ENCODE measurements around the gene PHACTR3.

DNA sequence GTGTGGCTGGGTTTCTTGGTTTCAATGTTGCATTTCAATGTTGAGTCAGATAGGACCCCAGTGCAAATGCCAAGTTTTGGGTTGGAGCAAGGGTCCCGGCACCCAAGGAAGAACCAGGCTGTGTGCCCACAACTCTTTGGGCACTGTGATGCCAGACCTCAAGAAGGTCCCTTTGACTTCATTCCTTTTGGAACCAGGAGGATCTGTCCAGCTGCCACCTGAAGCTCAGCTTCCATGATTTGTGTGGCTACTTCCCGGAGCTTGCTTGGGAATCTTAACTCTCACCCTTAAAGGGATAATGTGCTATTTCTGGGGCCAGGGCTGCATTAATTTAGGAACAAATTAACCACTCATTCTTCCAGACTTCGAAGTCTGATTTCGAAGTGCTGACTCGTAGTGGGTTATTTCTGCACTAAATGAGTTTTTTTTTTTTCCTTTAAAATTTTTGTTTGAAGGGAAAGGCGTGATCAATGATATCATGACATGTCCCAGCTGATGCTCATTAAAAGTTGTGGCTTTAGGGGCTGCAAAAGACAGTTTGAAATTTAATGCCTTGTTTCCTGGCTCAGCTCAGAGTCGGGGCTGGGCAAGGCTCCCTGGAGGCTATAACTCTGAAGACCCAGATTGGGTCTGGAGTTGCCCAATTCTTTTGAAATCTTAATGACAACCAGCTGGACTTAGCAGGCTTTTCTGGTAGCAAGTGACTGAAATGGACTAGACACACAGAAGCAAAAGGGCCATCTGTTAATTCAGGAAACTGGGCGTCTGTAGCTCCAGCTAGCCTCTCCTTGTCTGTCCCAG is 24.0 kb upstream of the PHACTR3 start:
- TF ChIP-seq, protein P1, sequence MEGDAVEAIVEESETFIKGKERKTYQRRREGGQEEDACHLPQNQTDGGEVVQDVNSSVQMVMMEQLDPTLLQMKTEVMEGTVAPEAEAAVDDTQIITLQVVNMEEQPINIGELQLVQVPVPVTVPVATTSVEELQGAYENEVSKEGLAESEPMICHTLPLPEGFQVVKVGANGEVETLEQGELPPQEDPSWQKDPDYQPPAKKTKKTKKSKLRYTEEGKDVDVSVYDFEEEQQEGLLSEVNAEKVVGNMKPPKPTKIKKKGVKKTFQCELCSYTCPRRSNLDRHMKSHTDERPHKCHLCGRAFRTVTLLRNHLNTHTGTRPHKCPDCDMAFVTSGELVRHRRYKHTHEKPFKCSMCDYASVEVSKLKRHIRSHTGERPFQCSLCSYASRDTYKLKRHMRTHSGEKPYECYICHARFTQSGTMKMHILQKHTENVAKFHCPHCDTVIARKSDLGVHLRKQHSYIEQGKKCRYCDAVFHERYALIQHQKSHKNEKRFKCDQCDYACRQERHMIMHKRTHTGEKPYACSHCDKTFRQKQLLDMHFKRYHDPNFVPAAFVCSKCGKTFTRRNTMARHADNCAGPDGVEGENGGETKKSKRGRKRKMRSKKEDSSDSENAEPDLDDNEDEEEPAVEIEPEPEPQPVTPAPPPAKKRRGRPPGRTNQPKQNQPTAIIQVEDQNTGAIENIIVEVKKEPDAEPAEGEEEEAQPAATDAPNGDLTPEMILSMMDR (IDR thresholded peaks at IDR 0.05; ENCODE audit: extremely low read depth in 1 of 2, insufficient read depth in 1 of 2, low read depth in 1 of 2, low read length in 2 of 2) = no peak
- TF ChIP-seq POLR2A (IDR thresholded peaks at IDR 0.05; ENCODE audit: low read depth, low read length) (no peak), FOS (IDR thresholded peaks at IDR 0.05; ENCODE audit: borderline replicate concordance, insufficient read depth, low read length) (no peak)
